PFSK-1 (cell line): ENCODE measurements around the gene PPP3CA.

ENCODE experiments used
- FOXP2 ChIP-seq: optimal IDR thresholded peaks from 2 replicates; pipeline ENCODE3; 2011; ENCODE audit warnings: borderline replicate concordance, control low read depth, inconsistent platforms; ENCODE audit not compliant: insufficient read depth; ENCODE audit errors: extremely low read length, extremely low read depth
- POLR2AphosphoS5 ChIP-seq: IDR thresholded peaks from 2 replicates; pipeline ENCODE4 v1.6.1; 2012; ENCODE audit warnings: low read depth, mild to moderate bottlenecking, control low read depth, low read length, moderate library complexity
- SIN3A ChIP-seq: IDR thresholded peaks from 2 replicates; pipeline ENCODE4 v1.6.1; 2012; ENCODE audit warnings: mild to moderate bottlenecking, low read length, moderate library complexity, borderline replicate concordance; ENCODE audit not compliant: insufficient read depth
- TAF1 ChIP-seq: IDR thresholded peaks from 2 replicates; pipeline ENCODE4 v1.6.1; 2012; ENCODE audit warnings: low read length, control low read depth, borderline replicate concordance; ENCODE audit not compliant: insufficient read depth
- TF ChIP-seq, protein P1 (sequence below), 2 experiments: IDR thresholded peaks; 2 replicates each; pipeline versions ENCODE4 v1.6.1 to v1.8.0; 2011 to 2012; ENCODE audit warnings: low read depth in 2 of 2, low read length in 2 of 2, control low read depth in 1 of 2, inconsistent platforms in 1 of 2, mild to moderate bottlenecking in 1 of 2, moderate library complexity in 1 of 2; ENCODE audit not compliant: insufficient read depth in 1 of 2

The PPP3CA gene

DNA sequence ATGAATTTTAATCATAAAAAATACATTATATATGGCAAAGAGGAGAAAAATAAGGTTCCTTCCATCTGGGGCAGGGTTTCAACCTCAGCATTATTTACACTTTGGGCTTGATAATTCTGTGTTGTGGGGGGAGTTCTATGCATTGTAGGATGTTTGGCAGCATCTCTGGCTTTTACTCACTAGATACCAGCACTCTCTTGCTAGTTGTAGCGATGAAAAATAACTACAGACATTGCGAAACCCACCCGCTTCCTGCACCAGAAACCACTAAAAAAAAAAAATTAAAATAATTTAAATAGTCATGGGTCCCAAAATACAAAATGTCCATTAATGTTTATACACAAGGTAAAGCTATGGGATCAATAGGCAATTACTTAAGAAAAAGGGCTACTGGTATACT, 52.7 kb downstream of the PPP3CA start:
- TF ChIP-seq POLR2AphosphoS5: no peak
- no peak for TF ChIP-seq TAF1
- TF ChIP-seq, protein P1, sequence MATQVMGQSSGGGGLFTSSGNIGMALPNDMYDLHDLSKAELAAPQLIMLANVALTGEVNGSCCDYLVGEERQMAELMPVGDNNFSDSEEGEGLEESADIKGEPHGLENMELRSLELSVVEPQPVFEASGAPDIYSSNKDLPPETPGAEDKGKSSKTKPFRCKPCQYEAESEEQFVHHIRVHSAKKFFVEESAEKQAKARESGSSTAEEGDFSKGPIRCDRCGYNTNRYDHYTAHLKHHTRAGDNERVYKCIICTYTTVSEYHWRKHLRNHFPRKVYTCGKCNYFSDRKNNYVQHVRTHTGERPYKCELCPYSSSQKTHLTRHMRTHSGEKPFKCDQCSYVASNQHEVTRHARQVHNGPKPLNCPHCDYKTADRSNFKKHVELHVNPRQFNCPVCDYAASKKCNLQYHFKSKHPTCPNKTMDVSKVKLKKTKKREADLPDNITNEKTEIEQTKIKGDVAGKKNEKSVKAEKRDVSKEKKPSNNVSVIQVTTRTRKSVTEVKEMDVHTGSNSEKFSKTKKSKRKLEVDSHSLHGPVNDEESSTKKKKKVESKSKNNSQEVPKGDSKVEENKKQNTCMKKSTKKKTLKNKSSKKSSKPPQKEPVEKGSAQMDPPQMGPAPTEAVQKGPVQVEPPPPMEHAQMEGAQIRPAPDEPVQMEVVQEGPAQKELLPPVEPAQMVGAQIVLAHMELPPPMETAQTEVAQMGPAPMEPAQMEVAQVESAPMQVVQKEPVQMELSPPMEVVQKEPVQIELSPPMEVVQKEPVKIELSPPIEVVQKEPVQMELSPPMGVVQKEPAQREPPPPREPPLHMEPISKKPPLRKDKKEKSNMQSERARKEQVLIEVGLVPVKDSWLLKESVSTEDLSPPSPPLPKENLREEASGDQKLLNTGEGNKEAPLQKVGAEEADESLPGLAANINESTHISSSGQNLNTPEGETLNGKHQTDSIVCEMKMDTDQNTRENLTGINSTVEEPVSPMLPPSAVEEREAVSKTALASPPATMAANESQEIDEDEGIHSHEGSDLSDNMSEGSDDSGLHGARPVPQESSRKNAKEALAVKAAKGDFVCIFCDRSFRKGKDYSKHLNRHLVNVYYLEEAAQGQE (IDR thresholded peaks at IDR 0.05; ENCODE audit: insufficient read depth in 1 of 2, low read depth in 2 of 2, low read length in 2 of 2): no peak
- no peak for TF ChIP-seq FOXP2
- TF ChIP-seq SIN3A: no peak

DNA sequence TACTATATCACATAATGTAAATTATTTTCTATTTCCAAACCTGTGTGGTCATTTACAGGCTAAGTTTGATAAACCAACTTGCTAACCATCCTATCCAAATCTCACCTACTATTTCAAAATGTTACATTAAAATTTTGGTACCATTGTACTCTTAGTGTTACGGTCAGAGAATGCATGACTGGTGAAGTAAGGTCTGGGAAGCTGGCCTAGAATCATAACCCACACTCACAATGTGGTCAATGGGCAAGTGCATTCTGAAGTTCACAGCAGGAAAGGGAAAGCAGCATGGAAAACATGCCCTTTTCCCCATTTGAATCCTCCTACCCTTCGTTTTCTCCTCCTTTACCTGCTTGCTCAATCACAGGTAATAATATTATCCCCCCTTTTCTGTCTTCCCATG, 54.4 kb downstream of the PPP3CA start:
- TF ChIP-seq SIN3A: no peak
- TF ChIP-seq FOXP2: no peak
- no peak for TF ChIP-seq POLR2AphosphoS5
- no peak for TF ChIP-seq TAF1
- TF ChIP-seq, protein P1 (IDR thresholded peaks at IDR 0.05; ENCODE audit: insufficient read depth in 1 of 2, low read depth in 2 of 2, low read length in 2 of 2): no peak

DNA sequence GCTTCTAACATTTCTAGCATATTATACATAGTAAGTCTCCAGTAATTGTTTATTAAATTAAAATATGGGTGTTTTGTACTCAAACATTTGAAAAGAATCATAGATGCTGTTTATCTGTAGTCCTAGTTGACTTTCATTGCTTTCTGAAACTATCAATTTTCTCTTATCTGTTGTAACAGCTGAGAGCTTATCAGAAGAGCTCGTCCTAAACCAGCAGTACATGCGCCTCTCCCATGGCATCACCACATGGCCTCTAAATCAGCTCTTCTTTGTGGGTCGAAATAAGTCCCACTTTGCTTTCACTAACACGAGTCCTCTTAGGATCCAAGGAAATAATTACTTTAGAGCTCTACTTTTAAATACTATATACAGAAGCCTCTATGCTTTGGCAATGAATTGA, 55.1 kb downstream of the PPP3CA start:
- TF ChIP-seq FOXP2 (no peak), POLR2AphosphoS5 (no peak), TAF1 (no peak), SIN3A (no peak)
- TF ChIP-seq, protein P1 (IDR thresholded peaks at IDR 0.05; ENCODE audit: insufficient read depth in 1 of 2, low read depth in 2 of 2, low read length in 2 of 2): no peak

DNA sequence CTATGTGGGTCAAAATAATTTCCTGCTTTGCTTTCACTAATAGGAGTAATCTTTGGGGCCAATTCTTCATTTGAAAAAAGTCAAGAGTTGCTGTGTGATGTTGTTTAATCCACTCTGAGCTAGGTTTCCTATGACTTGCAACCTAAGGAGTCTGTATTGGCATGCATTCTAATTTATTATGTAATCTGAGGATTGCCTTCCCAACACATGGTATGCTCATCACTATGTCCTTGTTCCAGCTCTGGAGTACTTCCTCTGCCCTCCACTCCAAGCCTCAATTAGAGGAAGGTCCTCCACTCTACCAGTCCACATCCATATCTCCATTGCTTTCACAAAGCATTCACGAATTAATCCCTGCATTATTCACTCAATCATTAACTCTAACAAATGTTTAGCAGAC, 56.1 kb downstream of the PPP3CA start:
- TF ChIP-seq, protein P1 (IDR thresholded peaks at IDR 0.05; ENCODE audit: insufficient read depth in 1 of 2, low read depth in 2 of 2, low read length in 2 of 2): no peak
- TF ChIP-seq FOXP2: no peak
- no peak for TF ChIP-seq POLR2AphosphoS5
- no peak for TF ChIP-seq TAF1
- TF ChIP-seq SIN3A: no peak

DNA sequence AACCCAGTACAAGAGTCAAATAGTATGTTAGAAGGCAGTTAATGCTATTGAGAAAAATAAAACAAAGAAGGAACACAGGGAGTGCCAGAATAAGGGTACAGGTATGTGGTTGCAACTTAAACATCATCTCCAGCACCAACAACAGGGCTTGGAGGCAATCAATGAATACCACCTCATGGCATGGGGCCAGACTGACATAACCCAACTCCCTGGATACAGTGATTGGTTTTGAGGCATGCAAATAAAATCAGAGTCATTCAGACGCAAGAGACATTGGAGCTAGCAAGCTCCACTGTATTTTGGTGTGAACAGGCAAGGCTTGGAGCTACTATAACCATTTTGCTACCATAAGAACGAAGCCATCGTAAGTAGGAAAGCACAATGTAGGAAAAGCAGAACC, 56.7 kb downstream of the PPP3CA start:
- TF ChIP-seq FOXP2 (no peak), POLR2AphosphoS5 (no peak), TAF1 (no peak), SIN3A (no peak)
- TF ChIP-seq, protein P1 (IDR thresholded peaks at IDR 0.05; ENCODE audit: insufficient read depth in 1 of 2, low read depth in 2 of 2, low read length in 2 of 2): no peak
